ENCODE data around the gene ZNF407. TPM values are rescaled to one million over a fixed set of nuclear protein-coding genes. Genes with fewer than 3 reads are reported as not detected.

The ZNF407 gene
- total RNA-seq, 1 donor = 16.6 TPM

- TF ChIP-seq CTCF (IDR thresholded peaks at IDR 0.05; ENCODE audit: extremely low read depth, low read depth, low read length) = no peak
- Histone ChIP-seq H3K4me2 (ENCODE audit: insufficient read depth, low read length) (no peak overlapping the region), H3K79me2 (ENCODE audit: insufficient read depth, low read length) (no peaks in the 10 kb centered on the region), H3K4me3 (ENCODE audit: insufficient read depth, low read length) (no peak overlapping the region), H3K4me1 (ENCODE audit: insufficient read depth, low read length) (no peaks in the 10 kb centered on the region), H4K20me1 (ENCODE audit: insufficient read depth, low read length) (no peaks in the 10 kb centered on the region), H3K9me3 (ENCODE audit: low read depth, low read length) (no peaks in the 10 kb centered on the region), H3K36me3 (ENCODE audit: insufficient read depth, low read length) (peaks cover 3% of the 10 kb centered on the region), H3K27me3 (ENCODE audit: insufficient read depth, low read length) (no peaks in the 10 kb centered on the region), H2AFZ (ENCODE audit: low read length) (no peak overlapping the region), H3K27ac (ENCODE audit: low read depth, low read length) (no peak overlapping the region)
- no peak for DNase-seq (ENCODE audit: insufficient read length, low spot score, missing footprints)
Measured at GRCh38 chr18:74789078-74789477, 191.4 kb downstream of the ZNF407 start.

GRCh38 chr18:74790451-74790850 lies 192.8 kb downstream of the ZNF407 start:
- no peak for DNase-seq (ENCODE audit: insufficient read length, low spot score, missing footprints)
- no peak overlapping the region for H3K4me2 ChIP-seq (ENCODE audit: insufficient read depth, low read length)
- no peak for TF ChIP-seq CTCF (IDR thresholded peaks at IDR 0.05; ENCODE audit: extremely low read depth, low read depth, low read length)
- H3K27ac ChIP-seq (ENCODE audit: low read depth, low read length) = no peak overlapping the region
- no peaks in the 10 kb centered on the region for H3K4me1 ChIP-seq (ENCODE audit: insufficient read depth, low read length)
- no peaks in the 10 kb centered on the region for H3K9me3 ChIP-seq (ENCODE audit: low read depth, low read length)
- peaks cover 3% of the 10 kb centered on the region for H3K36me3 ChIP-seq (ENCODE audit: insufficient read depth, low read length)
- no peak overlapping the region for H3K4me3 ChIP-seq (ENCODE audit: insufficient read depth, low read length)
- no peaks in the 10 kb centered on the region for H3K27me3 ChIP-seq (ENCODE audit: insufficient read depth, low read length)
- H3K79me2 ChIP-seq (ENCODE audit: insufficient read depth, low read length) = no peaks in the 10 kb centered on the region
- no peak overlapping the region for H2AFZ ChIP-seq (ENCODE audit: low read length)
- no peaks in the 10 kb centered on the region for H4K20me1 ChIP-seq (ENCODE audit: insufficient read depth, low read length)

DNA sequence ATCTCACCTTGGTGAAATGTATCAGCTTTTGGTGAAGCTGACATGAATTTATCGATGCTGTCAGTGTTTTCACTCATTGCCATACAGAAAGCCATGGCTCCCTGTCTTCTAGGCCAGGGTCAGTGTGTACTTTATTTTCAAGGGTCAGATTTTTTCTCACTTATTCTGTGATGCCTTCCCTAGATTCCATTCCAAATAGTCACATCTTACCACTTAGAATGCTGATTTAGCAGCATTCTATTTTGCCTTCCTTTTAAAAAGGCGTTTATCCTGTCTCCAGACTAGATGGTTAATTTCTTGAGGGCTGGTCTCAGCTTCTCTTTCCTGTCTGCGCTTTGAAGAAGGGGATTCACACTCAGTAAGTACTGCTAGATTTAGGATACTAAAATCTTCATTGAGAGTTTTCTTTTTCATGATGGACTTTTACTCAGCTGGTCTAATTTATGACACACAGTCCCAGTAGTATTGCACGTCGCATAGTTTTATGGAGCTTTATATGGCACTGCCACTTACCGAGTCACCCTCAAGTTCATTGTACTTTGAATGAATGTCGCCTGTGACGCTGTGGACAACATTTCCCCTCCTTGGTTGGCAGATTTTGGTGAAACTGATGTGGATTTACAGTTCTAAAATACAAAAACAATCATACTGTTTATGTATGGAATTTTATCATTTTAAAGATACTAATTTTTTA lies 194.0 kb downstream of the ZNF407 start:
- H4K20me1 ChIP-seq (ENCODE audit: insufficient read depth, low read length) = no peaks in the 10 kb centered on the region
- peaks cover 4% of the 10 kb centered on the region for H3K4me1 ChIP-seq (ENCODE audit: insufficient read depth, low read length)
- TF ChIP-seq CTCF (IDR thresholded peaks at IDR 0.05; ENCODE audit: extremely low read depth, low read depth, low read length) = no peak
- no peak overlapping the region for H3K4me3 ChIP-seq (ENCODE audit: insufficient read depth, low read length)
- no peak for DNase-seq (ENCODE audit: insufficient read length, low spot score, missing footprints)
- H3K27ac ChIP-seq (ENCODE audit: low read depth, low read length) = no peak overlapping the region
- no peak overlapping the region for H3K4me2 ChIP-seq (ENCODE audit: insufficient read depth, low read length)
- H3K36me3 ChIP-seq (ENCODE audit: insufficient read depth, low read length) = no peaks in the 10 kb centered on the region
- no peaks in the 10 kb centered on the region for H3K9me3 ChIP-seq (ENCODE audit: low read depth, low read length)
- no peaks in the 10 kb centered on the region for H3K27me3 ChIP-seq (ENCODE audit: insufficient read depth, low read length)
- no peak overlapping the region for H2AFZ ChIP-seq (ENCODE audit: low read length)
- no peaks in the 10 kb centered on the region for H3K79me2 ChIP-seq (ENCODE audit: insufficient read depth, low read length)

GRCh38 chr18:74793746-74794145 lies 196.1 kb downstream of the ZNF407 start:
- Histone ChIP-seq H3K4me2 (ENCODE audit: insufficient read depth, low read length) (no peak overlapping the region), H4K20me1 (ENCODE audit: insufficient read depth, low read length) (no peaks in the 10 kb centered on the region), H2AFZ (ENCODE audit: low read length) (peak overlapping the region; percentile 12), H3K79me2 (ENCODE audit: insufficient read depth, low read length) (no peaks in the 10 kb centered on the region), H3K9me3 (ENCODE audit: low read depth, low read length) (no peaks in the 10 kb centered on the region), H3K36me3 (ENCODE audit: insufficient read depth, low read length) (no peaks in the 10 kb centered on the region), H3K4me3 (ENCODE audit: insufficient read depth, low read length) (no peak overlapping the region), H3K27me3 (ENCODE audit: insufficient read depth, low read length) (no peaks in the 10 kb centered on the region), H3K4me1 (ENCODE audit: insufficient read depth, low read length) (peaks cover 17% of the 10 kb centered on the region), H3K27ac (ENCODE audit: low read depth, low read length) (no peak overlapping the region)
- no peak for TF ChIP-seq CTCF (IDR thresholded peaks at IDR 0.05; ENCODE audit: extremely low read depth, low read depth, low read length)
- no peak for DNase-seq (ENCODE audit: insufficient read length, low spot score, missing footprints)

All from osteoblast (primary cell).